NB4 (cell line): ENCODE data around the gene FAN1.

Source experiments
- DNase-seq: peaks from one replicate; pipeline ENCODE4 v3.0.0; 2010; ENCODE audit warnings: low read depth
- H3K4me3 ChIP-seq: one replicate; pipeline ENCODE4 v1.5.1; 2011; ENCODE audit warnings: mild to moderate bottlenecking, low read depth, low read length, moderate library complexity
- MYC ChIP-seq: IDR thresholded peaks from 2 replicates; pipeline ENCODE4 v1.6.1; 2011; ENCODE audit warnings: low read depth, low read length
- POLR2A ChIP-seq: IDR thresholded peaks from 2 replicates; pipeline ENCODE4 v1.6.1; 2011; ENCODE audit warnings: mild to moderate bottlenecking; ENCODE audit not compliant: insufficient read length; ENCODE audit errors: extremely low read depth
- TF ChIP-seq, protein P1 (sequence below): IDR thresholded peaks from one replicate; pipeline ENCODE4 v1.5.1; 2012; ENCODE audit warnings: low read depth, low read length
- TF ChIP-seq, protein P2 (sequence below): IDR thresholded peaks from 2 replicates; pipeline ENCODE4 v1.6.1; 2011; ENCODE audit warnings: low read depth, low read length

Gene FAN1

DNA sequence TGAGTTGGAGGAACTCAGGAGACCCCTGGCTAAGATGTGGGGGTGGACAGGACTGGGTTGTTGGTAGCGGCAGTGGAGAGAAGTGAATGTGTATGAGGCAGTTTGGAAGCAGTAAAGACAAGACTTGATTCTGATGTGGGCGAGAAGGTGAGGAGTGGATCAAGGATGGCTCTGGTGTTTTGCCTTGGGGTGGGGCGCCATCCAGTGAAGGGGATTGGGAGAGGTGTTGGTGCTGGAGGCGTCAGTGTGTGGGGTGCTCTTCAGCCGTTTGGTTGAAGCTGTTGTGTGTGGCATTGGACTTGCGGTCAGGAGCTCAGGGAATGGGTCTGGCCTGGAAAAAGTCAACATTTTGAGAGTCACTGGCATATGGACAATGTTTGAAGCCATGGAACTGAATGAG lies 13.3 kb downstream of the FAN1 start:
- TF ChIP-seq MYC, result no peak
- DNase-seq, result no peak
- H3K4me3 ChIP-seq, result no peak overlapping the region

GRCh38 chr15:30917675-30918074 lies 14.0 kb downstream of the FAN1 start:
- H3K4me3 ChIP-seq, result no peak overlapping the region
- no peak for DNase-seq
- TF ChIP-seq MYC (no peak), POLR2A (no peak)
- TF ChIP-seq, protein P1, sequence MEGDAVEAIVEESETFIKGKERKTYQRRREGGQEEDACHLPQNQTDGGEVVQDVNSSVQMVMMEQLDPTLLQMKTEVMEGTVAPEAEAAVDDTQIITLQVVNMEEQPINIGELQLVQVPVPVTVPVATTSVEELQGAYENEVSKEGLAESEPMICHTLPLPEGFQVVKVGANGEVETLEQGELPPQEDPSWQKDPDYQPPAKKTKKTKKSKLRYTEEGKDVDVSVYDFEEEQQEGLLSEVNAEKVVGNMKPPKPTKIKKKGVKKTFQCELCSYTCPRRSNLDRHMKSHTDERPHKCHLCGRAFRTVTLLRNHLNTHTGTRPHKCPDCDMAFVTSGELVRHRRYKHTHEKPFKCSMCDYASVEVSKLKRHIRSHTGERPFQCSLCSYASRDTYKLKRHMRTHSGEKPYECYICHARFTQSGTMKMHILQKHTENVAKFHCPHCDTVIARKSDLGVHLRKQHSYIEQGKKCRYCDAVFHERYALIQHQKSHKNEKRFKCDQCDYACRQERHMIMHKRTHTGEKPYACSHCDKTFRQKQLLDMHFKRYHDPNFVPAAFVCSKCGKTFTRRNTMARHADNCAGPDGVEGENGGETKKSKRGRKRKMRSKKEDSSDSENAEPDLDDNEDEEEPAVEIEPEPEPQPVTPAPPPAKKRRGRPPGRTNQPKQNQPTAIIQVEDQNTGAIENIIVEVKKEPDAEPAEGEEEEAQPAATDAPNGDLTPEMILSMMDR, result no peak
- TF ChIP-seq, protein P2, sequence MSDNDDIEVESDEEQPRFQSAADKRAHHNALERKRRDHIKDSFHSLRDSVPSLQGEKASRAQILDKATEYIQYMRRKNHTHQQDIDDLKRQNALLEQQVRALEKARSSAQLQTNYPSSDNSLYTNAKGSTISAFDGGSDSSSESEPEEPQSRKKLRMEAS, result no peak

- TF ChIP-seq POLR2A, result no peak
- TF ChIP-seq, protein P1, result no peak
- TF ChIP-seq, protein P2, result no peak
- no peak for TF ChIP-seq MYC
- no peak overlapping the region for H3K4me3 ChIP-seq
- no peak for DNase-seq
Observed at GRCh38 chr15:30918366-30918765, 14.7 kb downstream of the FAN1 start.

- no peak for TF ChIP-seq POLR2A
- TF ChIP-seq, protein P2, result no peak
- TF ChIP-seq MYC, result no peak
- TF ChIP-seq, protein P1, result no peak
Observed at GRCh38 chr15:30919877-30920550, 16.3 kb downstream of the FAN1 start.

DNA sequence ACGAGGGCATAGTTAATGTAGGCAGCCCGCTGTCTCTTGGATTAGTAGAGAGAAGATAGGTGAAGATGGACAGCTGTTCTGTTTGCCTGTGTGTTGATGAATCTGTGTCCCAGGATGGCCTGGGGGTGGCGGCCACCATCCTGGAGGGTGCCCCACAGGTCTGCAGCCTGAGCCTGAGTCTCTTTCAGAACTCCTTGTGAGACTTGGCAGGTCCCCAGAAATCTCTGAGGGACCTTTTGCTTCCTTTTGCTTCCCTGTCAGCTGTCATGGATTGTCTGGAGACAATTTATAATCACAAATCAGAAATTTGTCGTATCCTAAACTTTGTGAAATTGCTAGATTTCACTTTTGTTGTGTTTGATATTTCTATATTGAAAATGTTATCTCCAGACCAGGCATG lies 17.4 kb downstream of the FAN1 start:
- H3K4me3 ChIP-seq, result no peak overlapping the region
- no peak for DNase-seq
- TF ChIP-seq MYC (no peak), POLR2A (no peak)
- TF ChIP-seq, protein P1, result no peak
- TF ChIP-seq, protein P2, result no peak

More at GRCh38 chr15:30919877-30920550, 16.3 kb downstream of the FAN1 start:
- no peak overlapping the region for H3K4me3 ChIP-seq
- no peak for DNase-seq

DNA sequence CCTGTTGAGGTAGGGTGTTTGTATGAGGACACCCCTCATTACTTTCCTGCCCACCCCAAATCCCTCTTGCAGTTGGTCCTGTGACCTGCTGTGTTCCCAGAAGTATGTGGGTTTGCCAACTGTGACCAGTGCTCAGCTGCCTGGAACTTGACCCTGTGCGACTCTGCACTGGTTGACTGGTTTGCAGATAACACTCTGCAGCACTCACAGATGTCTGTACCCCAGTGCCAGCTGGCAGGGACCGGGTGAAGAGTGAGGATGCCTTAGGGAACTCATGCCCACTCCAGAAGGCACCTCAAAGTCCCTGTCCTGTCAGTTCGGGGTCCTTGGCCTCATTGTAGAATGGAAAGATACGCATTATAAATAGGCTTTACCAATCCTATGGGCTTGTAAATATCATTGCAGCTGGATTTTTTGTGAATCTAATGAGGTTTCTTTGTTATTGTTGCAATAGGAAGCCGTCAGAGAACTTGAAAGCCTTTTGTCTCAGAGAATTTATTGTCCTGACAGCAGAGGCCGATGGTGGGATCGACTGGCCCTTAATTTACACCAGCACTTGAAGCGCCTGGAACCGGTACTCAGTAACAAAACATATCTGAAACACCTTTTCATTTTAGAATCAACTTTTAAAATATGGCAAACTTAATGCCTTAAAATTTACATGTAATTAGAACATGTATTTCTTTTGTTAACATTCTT lies 18.2 kb downstream of the FAN1 start:
- TF ChIP-seq POLR2A, result no peak
- TF ChIP-seq, protein P2, result no peak
- no peak for TF ChIP-seq MYC
- TF ChIP-seq, protein P1, result no peak
- DNase-seq, result no peak
- no peak overlapping the region for H3K4me3 ChIP-seq
